Neural progenitor cell (in vitro differentiated cells): ENCODE data around the gene CDK16.

Source experiments
- CTCF ChIP-seq: fragments of 200-600 bp; sonication (generic); IDR thresholded peaks from 2 replicates; pipeline ENCODE4 v1.5.1; 2017; ENCODE audit warnings: antibody characterized with exemption, mild to moderate bottlenecking
- EZH2 ChIP-seq: fragments of 200-600 bp; sonication (generic); IDR thresholded peaks from 2 replicates; pipeline ENCODE4 v1.6.1; 2017; ENCODE audit warnings: antibody characterized with exemption, mild to moderate bottlenecking, moderate library complexity
- EZH2phosphoT487 ChIP-seq: fragments of 200-600 bp; sonication (generic); IDR thresholded peaks from 2 replicates; pipeline ENCODE4 v1.6.1; 2017; ENCODE audit warnings: antibody characterized with exemption

- TF ChIP-seq CTCF (no peak), EZH2 (no peak), EZH2phosphoT487 (no peak)
Measured at GRCh38 chrX:47216393-47216925, 2.0 kb upstream of the CDK16 start.
